NCI-H1417 treated with DMSO at 0.1 percent for 48 hours (cell line): Measurements from ENCODE around the gene GTSF1L.
A peak's percentile ranks its signal among the peaks of the same experiment; 100 is the strongest.

Experiments used
- DNase-seq: peaks from one replicate; lab custom pipeline; 2025; lab: John Stamatoyannopoulos, UW

The GTSF1L gene

GRCh38 chr20:43716757-43717615, 9.8 kb downstream of the GTSF1L start:
- no peak for DNase-seq

GRCh38 chr20:43716123-43716522, 10.7 kb downstream of the GTSF1L start:
- DNase-seq, result no peak

- DNase-seq, result no peak
Observed at GRCh38 chr20:43715511-43715910, 11.3 kb downstream of the GTSF1L start.

GRCh38 chr20:43715044-43715443, 11.8 kb downstream of the GTSF1L start:
- DNase-seq, result no peak

GRCh38 chr20:43711098-43711654, 15.6 kb downstream of the GTSF1L start:
- no peak for DNase-seq

- no peak for DNase-seq
Observed at GRCh38 chr20:43710370-43711044, 16.3 kb downstream of the GTSF1L start.

GRCh38 chr20:43702502-43702901, 24.3 kb downstream of the GTSF1L start:
- DNase-seq, result no peak

- DNase-seq, result no peak
Observed at GRCh38 chr20:43700627-43701026, 26.2 kb downstream of the GTSF1L start.

GRCh38 chr20:43699941-43700565, 26.7 kb downstream of the GTSF1L start:
- no peak for DNase-seq

- DNase-seq, result no peak
Observed at GRCh38 chr20:43695571-43695970, 31.2 kb downstream of the GTSF1L start.

GRCh38 chr20:43694763-43695162, 32.0 kb downstream of the GTSF1L start:
- no peak for DNase-seq

- no peak for DNase-seq
Observed at GRCh38 chr20:43691928-43692524, 34.8 kb downstream of the GTSF1L start.

GRCh38 chr20:43690943-43691598, 35.7 kb downstream of the GTSF1L start:
- DNase-seq, result no peak

- DNase-seq, result no peak
Observed at GRCh38 chr20:43689165-43689564, 37.6 kb downstream of the GTSF1L start.

GRCh38 chr20:43686820-43687219, 40.0 kb downstream of the GTSF1L start:
- no peak for DNase-seq

- DNase-seq, result no peak
Observed at GRCh38 chr20:43682446-43682845, 44.4 kb downstream of the GTSF1L start.

GRCh38 chr20:43681991-43682410, 44.8 kb downstream of the GTSF1L start:
- DNase-seq, result no peak

GRCh38 chr20:43681468-43681942, 45.3 kb downstream of the GTSF1L start:
- DNase-seq, result peak; percentile 52

- no peak for DNase-seq
Observed at GRCh38 chr20:43680981-43681380, 45.8 kb downstream of the GTSF1L start.

GRCh38 chr20:43676368-43676767, 50.4 kb downstream of the GTSF1L start:
- no peak for DNase-seq
